Measurements from ENCODE around the gene PARD3B. TPM values are rescaled to one million over a fixed set of nuclear protein-coding genes. Genes with fewer than 3 reads are reported as not detected.

The PARD3B gene
- polyA plus RNA-seq, 1 donor = 14.0 TPM

DNA sequence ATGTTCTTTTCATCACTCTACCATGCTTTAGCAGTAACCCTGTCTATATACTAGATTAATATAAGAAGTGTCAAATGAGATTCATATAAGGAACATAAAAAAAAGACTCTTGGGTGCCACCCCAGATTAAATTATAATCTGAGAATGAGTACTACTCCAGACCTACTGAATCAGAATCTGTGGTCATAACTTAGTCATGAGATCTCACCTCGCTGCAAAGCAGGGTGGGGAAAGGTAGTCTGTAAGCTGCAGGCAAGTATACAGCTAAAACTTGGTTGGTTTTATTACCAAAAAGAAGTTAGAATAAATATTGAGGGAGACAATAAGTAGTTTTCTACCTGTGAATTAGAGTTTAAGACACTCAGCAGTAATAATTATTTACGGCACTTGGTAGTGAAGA lies 175.6 kb downstream of the PARD3B start:
- Histone ChIP-seq H3K36me3 (ENCODE audit: control insufficient read depth, insufficient read depth, low read length) (no peaks in the 10 kb centered on the region), H3K27ac (ENCODE audit: low read length) (no peak overlapping the region), H3K9me3 (ENCODE audit: control insufficient read depth, low read depth, low read length) (no peaks in the 10 kb centered on the region), H3K27me3 (ENCODE audit: control insufficient read depth, insufficient read depth, low read length) (no peaks in the 10 kb centered on the region), H3K4me3 (ENCODE audit: low read length) (no peak overlapping the region), H3K4me1 (ENCODE audit: control insufficient read depth, insufficient read depth, low read length) (no peaks in the 10 kb centered on the region)
- no peak for DNase-seq
- WGBS (ENCODE audit: insufficient coverage, low lambda C conversion rate) = no CpG with 5 or more reads among the region's 2 CpGs

DNA sequence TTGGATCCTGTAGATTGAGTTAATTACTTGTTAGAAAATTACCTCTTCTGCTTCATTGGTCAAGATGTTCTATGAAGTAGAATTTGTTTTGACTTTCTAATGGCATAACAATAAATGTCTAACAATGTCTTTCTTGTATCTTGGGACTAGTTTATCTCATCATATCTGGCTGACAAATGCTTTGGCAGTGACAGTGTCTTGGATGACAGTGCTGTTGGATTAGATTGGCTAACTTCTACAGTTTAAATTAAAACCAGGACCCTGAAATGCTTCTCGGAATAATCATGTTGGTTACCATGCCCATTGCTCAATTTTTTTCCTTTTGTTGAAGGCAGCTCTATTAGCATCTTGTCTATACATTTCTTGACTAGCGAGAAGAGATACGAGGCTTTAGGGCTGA lies 176.9 kb downstream of the PARD3B start:
- no CpG with 5 or more reads among the region's 3 CpGs for WGBS (ENCODE audit: insufficient coverage, low lambda C conversion rate)
- H3K36me3 ChIP-seq (ENCODE audit: control insufficient read depth, insufficient read depth, low read length) = no peaks in the 10 kb centered on the region

DNA sequence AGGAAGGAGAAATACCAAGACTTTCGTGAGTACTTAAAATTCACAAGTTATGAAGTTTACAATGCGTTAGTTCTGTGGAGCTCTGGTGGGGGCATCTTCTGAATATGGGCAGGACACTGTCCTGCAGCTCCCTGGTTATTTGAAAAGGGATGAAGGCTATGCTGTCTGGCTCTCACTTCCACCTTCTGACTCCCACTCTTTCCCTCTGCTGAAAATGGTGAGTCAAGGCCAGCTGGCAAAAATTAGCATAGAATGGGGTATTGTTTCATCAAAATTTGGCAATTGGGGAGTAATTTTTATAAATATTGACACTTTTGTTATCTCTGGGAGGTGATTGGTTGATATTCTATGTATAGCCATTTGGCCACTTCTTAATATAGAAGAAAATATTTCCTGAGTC lies 177.4 kb downstream of the PARD3B start:
- Histone ChIP-seq H3K9me3 (ENCODE audit: control insufficient read depth, low read depth, low read length) (no peaks in the 10 kb centered on the region), H3K4me3 (ENCODE audit: low read length) (no peak overlapping the region), H3K27me3 (ENCODE audit: control insufficient read depth, insufficient read depth, low read length) (no peaks in the 10 kb centered on the region), H3K27ac (ENCODE audit: low read length) (no peak overlapping the region), H3K4me1 (ENCODE audit: control insufficient read depth, insufficient read depth, low read length) (no peaks in the 10 kb centered on the region), H3K36me3 (ENCODE audit: control insufficient read depth, insufficient read depth, low read length) (no peaks in the 10 kb centered on the region)
- no CpG with 5 or more reads among the region's 2 CpGs for WGBS (ENCODE audit: insufficient coverage, low lambda C conversion rate)
- no peak for DNase-seq

More for the DNA sequence above, 176.9 kb downstream of the PARD3B start:
- Histone ChIP-seq H3K9me3 (ENCODE audit: control insufficient read depth, low read depth, low read length) (no peaks in the 10 kb centered on the region), H3K27ac (ENCODE audit: low read length) (no peak overlapping the region), H3K4me1 (ENCODE audit: control insufficient read depth, insufficient read depth, low read length) (no peaks in the 10 kb centered on the region), H3K27me3 (ENCODE audit: control insufficient read depth, insufficient read depth, low read length) (no peaks in the 10 kb centered on the region), H3K4me3 (ENCODE audit: low read length) (no peak overlapping the region)
- no peak for DNase-seq

DNA sequence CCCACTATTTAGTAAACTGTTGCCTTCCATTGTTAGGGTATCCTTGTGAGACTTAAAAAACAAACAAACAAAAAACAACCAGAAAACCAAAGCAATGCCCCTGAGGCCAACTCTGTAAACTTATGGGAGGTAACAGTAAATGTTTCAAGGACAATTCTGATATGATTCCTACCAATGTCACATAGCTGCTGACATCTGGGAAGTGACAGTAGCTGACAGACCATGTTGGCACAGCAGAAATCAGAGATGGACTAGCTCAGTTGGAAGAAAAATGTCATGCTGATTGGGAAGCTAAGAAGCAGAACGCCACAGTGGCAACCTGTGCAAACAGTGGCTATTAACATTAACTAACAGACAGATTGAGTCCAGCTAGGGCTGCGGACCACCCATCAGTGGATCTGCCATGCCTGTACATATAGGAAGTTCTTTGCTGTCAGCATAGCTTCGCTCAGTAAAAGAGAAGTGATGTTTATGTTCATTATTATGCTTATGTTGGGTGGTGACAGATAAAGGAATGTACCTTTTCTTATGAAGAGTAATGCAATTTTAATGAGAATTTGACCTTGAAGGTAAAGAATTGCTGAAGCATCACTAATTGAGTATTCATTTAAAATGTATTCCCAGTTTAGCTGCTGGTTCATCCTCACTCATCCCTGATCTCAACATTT lies 180.6 kb downstream of the PARD3B start:
- no peaks in the 10 kb centered on the region for H3K9me3 ChIP-seq (ENCODE audit: control insufficient read depth, low read depth, low read length)
- H3K4me3 ChIP-seq (ENCODE audit: low read length) = no peak overlapping the region
- H3K27me3 ChIP-seq (ENCODE audit: control insufficient read depth, insufficient read depth, low read length) = no peaks in the 10 kb centered on the region
- DNase-seq = no peak
- H3K27ac ChIP-seq (ENCODE audit: low read length) = no peak overlapping the region
- WGBS (ENCODE audit: insufficient coverage, low lambda C conversion rate) = 100% methylated on average over 1 of the region's 3 CpGs
- no peaks in the 10 kb centered on the region for H3K4me1 ChIP-seq (ENCODE audit: control insufficient read depth, insufficient read depth, low read length)
- H3K36me3 ChIP-seq (ENCODE audit: control insufficient read depth, insufficient read depth, low read length) = no peaks in the 10 kb centered on the region

DNA sequence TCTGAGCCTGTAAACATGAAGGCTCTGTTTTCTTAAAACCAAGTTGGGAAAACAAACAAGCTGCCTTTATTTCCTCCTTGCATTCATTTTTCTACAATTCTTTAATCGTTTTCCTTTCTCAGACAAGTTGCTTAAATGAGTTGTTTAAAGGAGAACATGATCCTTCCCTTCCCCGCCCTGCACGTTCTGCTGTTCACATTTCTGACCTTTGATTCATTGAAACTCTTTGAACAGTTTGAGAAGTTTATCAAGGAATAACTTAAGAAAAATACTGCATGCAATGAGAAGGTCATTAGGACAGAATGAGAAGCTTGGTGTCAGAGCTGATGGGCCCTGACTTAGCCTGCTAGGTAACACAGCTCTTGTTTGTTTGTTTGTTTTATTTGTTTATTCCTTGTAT lies 181.6 kb downstream of the PARD3B start:
- H3K36me3 ChIP-seq (ENCODE audit: control insufficient read depth, insufficient read depth, low read length) = no peaks in the 10 kb centered on the region
- DNase-seq = peak; percentile 10 to 77
- no peaks in the 10 kb centered on the region for H3K27me3 ChIP-seq (ENCODE audit: control insufficient read depth, insufficient read depth, low read length)
- H3K4me1 ChIP-seq (ENCODE audit: control insufficient read depth, insufficient read depth, low read length) = no peaks in the 10 kb centered on the region
- 23% methylated on average over 3 of the region's 3 CpGs for WGBS (ENCODE audit: insufficient coverage, low lambda C conversion rate)
- H3K27ac ChIP-seq (ENCODE audit: low read length) = no peak overlapping the region
- no peak overlapping the region for H3K4me3 ChIP-seq (ENCODE audit: low read length)
- no peaks in the 10 kb centered on the region for H3K9me3 ChIP-seq (ENCODE audit: control insufficient read depth, low read depth, low read length)

DNA sequence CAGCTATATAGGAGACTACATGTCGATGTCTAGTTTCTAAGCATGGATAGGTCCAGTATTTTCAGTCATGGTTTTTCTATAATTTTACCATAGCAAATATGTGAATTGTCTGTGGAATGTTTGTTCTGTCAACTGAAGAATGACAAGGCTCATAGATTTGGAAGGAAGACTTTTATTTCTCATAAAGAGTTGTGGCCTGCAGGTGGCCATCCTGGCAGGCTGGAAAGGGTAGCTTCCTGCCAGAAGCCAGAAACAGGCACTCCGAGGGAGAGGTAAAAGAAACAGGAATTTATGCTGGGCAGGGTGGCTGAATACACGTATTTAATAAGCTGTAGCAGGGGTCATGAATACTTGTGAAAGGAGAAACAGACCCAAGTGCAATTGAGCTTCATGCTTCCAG lies 182.1 kb downstream of the PARD3B start:
- H3K4me3 ChIP-seq (ENCODE audit: low read length) = no peak overlapping the region
- no peaks in the 10 kb centered on the region for H3K27me3 ChIP-seq (ENCODE audit: control insufficient read depth, insufficient read depth, low read length)
- no peak for DNase-seq
- H3K4me1 ChIP-seq (ENCODE audit: control insufficient read depth, insufficient read depth, low read length) = no peaks in the 10 kb centered on the region
- H3K36me3 ChIP-seq (ENCODE audit: control insufficient read depth, insufficient read depth, low read length) = no peaks in the 10 kb centered on the region
- H3K27ac ChIP-seq (ENCODE audit: low read length) = no peak overlapping the region
- 80% methylated on average over 1 of the region's 3 CpGs for WGBS (ENCODE audit: insufficient coverage, low lambda C conversion rate)
- no peaks in the 10 kb centered on the region for H3K9me3 ChIP-seq (ENCODE audit: control insufficient read depth, low read depth, low read length)

DNA sequence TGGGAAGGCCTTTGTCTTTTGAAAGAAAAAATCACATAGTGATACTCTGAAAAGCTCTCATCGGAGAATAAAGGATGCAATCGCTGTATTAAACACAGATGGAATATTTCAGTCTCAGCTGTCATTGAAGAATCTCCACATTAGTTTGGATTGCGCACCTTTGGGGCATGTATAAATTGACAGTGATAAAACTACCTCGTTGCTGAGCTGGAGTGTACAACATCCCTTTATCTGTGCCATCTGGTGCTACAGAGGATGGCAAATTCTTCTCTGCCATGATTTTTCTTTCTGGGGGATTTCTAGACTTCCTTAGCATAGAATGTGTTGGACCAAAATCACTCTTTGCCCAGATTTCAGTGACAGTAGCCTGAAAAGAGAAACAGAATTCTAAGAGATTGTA lies 185.3 kb downstream of the PARD3B start:
- Histone ChIP-seq H3K27me3 (ENCODE audit: control insufficient read depth, insufficient read depth, low read length) (no peaks in the 10 kb centered on the region), H3K9me3 (ENCODE audit: control insufficient read depth, low read depth, low read length) (no peaks in the 10 kb centered on the region), H3K4me3 (ENCODE audit: low read length) (no peak overlapping the region), H3K36me3 (ENCODE audit: control insufficient read depth, insufficient read depth, low read length) (no peaks in the 10 kb centered on the region), H3K27ac (ENCODE audit: low read length) (no peak overlapping the region), H3K4me1 (ENCODE audit: control insufficient read depth, insufficient read depth, low read length) (no peaks in the 10 kb centered on the region)
- no peak for DNase-seq
- WGBS (ENCODE audit: insufficient coverage, low lambda C conversion rate) = no CpG with 5 or more reads among the region's 4 CpGs

DNA sequence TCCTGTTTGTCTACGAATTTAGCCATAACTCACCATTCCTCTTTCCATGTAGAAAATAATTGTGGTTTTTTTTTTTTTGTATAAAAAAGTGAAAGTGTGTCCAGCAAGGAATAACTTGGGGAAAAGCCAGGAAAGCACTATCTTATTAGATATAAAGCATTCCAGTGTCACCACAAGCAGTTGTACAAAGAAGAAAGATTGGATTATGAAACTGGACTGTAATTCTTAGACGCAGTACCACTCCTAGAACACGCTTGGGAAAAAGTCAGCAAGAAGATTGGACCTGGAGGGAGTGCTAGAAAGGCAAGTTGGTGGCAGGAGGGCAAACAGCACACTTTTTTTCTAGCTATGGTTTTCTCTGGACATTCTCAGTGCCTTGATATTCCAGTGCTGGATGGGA lies 186.7 kb downstream of the PARD3B start:
- no peak overlapping the region for H3K4me3 ChIP-seq (ENCODE audit: low read length)
- no peaks in the 10 kb centered on the region for H3K4me1 ChIP-seq (ENCODE audit: control insufficient read depth, insufficient read depth, low read length)
- no peaks in the 10 kb centered on the region for H3K36me3 ChIP-seq (ENCODE audit: control insufficient read depth, insufficient read depth, low read length)
- no peak for DNase-seq
- no peaks in the 10 kb centered on the region for H3K9me3 ChIP-seq (ENCODE audit: control insufficient read depth, low read depth, low read length)
- WGBS (ENCODE audit: insufficient coverage, low lambda C conversion rate) = 67% methylated on average over 1 of the region's 3 CpGs
- no peak overlapping the region for H3K27ac ChIP-seq (ENCODE audit: low read length)
- H3K27me3 ChIP-seq (ENCODE audit: control insufficient read depth, insufficient read depth, low read length) = no peaks in the 10 kb centered on the region

DNA sequence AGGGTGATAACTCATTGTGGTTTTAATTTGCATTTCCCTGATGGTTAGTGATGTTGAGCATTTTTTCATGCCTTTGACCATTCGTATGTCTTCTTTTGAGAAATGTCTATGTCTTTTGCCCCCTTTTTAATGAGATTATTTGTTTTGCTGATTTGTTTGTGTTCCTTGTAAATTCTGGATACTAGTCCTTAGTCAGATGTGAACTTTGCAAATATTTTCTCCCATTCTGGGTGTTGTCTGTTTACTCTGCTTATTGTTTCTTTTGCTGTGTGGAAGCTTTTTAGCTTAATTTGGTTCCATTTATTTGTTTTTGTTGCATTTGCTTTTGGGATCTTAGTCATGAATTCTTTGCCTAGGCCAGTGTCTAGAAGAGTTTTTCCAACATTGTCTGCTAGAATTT lies 192.0 kb downstream of the PARD3B start:
- H3K36me3 ChIP-seq (ENCODE audit: control insufficient read depth, insufficient read depth, low read length) = no peaks in the 10 kb centered on the region
- H3K27ac ChIP-seq (ENCODE audit: low read length) = no peak overlapping the region
- no peak for DNase-seq
- no peaks in the 10 kb centered on the region for H3K27me3 ChIP-seq (ENCODE audit: control insufficient read depth, insufficient read depth, low read length)
- H3K4me1 ChIP-seq (ENCODE audit: control insufficient read depth, insufficient read depth, low read length) = no peaks in the 10 kb centered on the region
- H3K4me3 ChIP-seq (ENCODE audit: low read length) = no peak overlapping the region
- 100% methylated on average over 1 of the region's 1 CpG for WGBS (ENCODE audit: insufficient coverage, low lambda C conversion rate)
- no peaks in the 10 kb centered on the region for H3K9me3 ChIP-seq (ENCODE audit: control insufficient read depth, low read depth, low read length)

DNA sequence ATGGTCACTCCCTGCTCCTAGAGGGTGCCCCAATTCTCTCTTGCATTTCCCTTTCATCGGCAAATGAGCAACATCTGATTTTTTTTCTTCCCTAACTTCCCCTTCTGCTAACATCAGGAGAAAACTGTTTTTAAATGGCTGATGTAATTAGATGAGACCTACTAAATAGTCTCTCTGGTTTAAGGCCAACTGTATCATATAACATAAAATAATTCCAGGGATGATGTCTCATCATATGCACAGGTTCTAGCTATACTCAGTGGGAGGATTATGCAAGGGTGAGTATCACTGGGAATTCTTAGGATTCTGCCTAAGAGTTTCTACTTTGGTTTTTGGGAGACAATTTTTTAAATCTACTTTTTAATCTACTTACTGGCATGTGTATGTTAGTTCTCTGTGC lies 193.4 kb downstream of the PARD3B start:
- H3K9me3 ChIP-seq (ENCODE audit: control insufficient read depth, low read depth, low read length) = no peaks in the 10 kb centered on the region
- H3K27me3 ChIP-seq (ENCODE audit: control insufficient read depth, insufficient read depth, low read length) = no peaks in the 10 kb centered on the region
- H3K36me3 ChIP-seq (ENCODE audit: control insufficient read depth, insufficient read depth, low read length) = no peaks in the 10 kb centered on the region
- H3K27ac ChIP-seq (ENCODE audit: low read length) = no peak overlapping the region
- WGBS (ENCODE audit: insufficient coverage, low lambda C conversion rate) = 100% methylated on average over 1 of the region's 1 CpG
- DNase-seq = no peak
- H3K4me3 ChIP-seq (ENCODE audit: low read length) = no peak overlapping the region
- no peaks in the 10 kb centered on the region for H3K4me1 ChIP-seq (ENCODE audit: control insufficient read depth, insufficient read depth, low read length)

DNA sequence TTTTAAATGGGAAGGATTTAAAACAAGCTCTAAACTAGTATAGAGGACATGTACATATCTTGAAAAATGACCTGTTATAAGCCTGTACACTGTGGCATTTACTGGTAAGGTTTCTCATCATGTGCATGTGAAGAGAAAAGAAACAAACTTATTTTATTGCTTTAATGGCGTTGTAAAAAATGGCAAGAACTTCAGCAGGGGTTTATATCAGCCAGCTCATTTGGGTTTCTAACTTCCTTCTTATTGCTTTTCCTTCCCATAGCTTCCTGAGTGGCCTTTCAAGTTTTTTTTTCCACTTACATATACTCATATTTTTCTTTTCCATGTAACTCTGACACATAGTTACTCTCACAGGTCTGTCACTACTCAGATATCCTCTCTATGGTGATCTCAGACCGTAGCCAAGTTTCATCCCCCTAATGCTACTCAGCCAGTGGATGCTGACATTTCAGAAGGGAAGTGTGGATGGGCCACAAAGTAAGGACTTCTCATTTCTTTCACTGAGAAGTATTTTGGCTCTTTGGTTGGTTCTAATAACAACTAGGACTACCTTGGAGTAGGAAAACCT lies 198.2 kb downstream of the PARD3B start:
- no peaks in the 10 kb centered on the region for H3K27me3 ChIP-seq (ENCODE audit: control insufficient read depth, insufficient read depth, low read length)
- no CpG with 5 or more reads among the region's 2 CpGs for WGBS (ENCODE audit: insufficient coverage, low lambda C conversion rate)
- peak overlapping the region; percentile 4 for H3K27ac ChIP-seq (ENCODE audit: low read length)
- H3K4me3 ChIP-seq (ENCODE audit: low read length) = no peak overlapping the region
- H3K4me1 ChIP-seq (ENCODE audit: control insufficient read depth, insufficient read depth, low read length) = no peaks in the 10 kb centered on the region
- no peaks in the 10 kb centered on the region for H3K36me3 ChIP-seq (ENCODE audit: control insufficient read depth, insufficient read depth, low read length)
- H3K9me3 ChIP-seq (ENCODE audit: control insufficient read depth, low read depth, low read length) = peaks cover 2% of the 10 kb centered on the region
- peak in 1 of 2 donors; percentile 52 for DNase-seq

Data from large intestine (tissue), 3 donors.